Activated CD4-positive, alpha-beta T cell treated with anti-CD3 and anti-CD28 coated beads, Interleukin-2, amount 50 U/mL, for 48 hours (primary cell): ENCODE measurements around the gene ZNF536.
"Not testable (repeated sequence)": the region's sequence is repeated elsewhere in the genome, so short reads cannot be mapped to it uniquely, and the experiment has no call there.

Experiments
- DNase-seq, 2 experiments: peaks; one replicate each; pipeline ENCODE4 v3.0.0-alpha.2; 2020

Gene ZNF536

DNA sequence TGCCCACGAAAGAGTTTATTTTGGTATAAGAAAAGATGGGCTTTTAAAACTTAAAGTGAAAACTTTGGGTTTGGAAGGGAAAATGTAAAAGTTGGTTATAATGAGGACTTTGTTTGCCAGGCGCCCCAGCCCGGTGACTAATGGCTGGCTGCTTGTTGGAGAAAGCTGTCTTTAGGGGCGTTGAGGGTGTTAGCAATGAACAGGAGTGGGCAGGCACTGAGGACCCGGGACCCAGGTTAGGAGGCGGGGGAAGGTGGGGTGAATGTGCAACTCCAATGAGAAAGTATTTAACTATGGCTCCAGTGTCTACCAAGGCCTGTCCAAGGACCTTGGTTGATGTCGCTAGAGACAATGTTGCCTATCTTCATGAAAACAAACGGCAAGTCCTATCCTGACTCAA, 118.6 kb downstream of the ZNF536 start:
- DNase-seq: no peak

GRCh38 chr19:30492586-30493270, 120.5 kb downstream of the ZNF536 start:
- DNase-seq: no peak

- DNase-seq: no peak
Observed at GRCh38 chr19:30497034-30497433, 124.8 kb downstream of the ZNF536 start.

GRCh38 chr19:30498085-30498484, 125.9 kb downstream of the ZNF536 start:
- DNase-seq: not testable (repeated sequence)

GRCh38 chr19:30498707-30499106, 126.5 kb downstream of the ZNF536 start:
- no peak for DNase-seq

- no peak for DNase-seq
Observed at GRCh38 chr19:30504272-30504671, 132.1 kb downstream of the ZNF536 start.

DNA sequence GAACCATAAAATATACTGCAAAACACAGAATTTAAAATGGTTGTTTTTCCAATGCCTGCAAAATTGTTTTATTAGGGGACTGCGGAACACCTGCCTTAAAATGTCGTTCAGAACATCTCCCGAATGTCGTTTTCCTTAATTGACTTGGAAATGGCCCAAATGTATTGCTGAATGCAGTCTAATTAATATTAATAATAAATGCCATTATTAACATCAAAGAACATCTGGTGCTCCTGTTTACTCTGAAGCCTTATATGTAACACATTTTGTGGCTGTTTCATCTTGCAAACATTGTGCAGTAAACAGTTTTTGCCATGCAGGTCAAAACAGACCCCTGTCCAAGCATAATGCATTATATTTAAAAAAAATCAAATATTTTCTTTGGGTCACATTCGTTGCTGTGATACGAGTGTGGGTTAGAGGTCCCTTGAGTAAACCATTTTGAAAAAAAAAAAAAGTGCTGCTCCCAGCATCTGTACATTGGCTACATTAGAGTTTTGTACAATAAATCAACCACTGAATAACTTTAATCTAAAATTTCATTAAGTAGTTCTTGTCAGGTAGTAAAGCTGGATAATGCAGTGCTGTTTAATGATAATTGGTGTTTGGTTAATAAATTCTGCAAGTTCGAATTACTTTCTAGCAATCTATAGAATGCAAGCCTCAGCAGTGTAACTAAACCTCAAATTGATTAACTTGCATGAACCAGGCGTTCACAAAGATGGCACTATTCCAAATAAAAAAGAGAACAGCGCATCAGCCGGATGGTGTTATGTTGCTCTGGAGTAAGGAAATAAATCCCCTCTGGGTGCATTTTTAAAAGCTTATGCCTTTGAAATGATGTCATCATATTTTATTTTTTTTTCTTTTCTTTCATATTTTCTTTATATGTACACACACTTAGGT, 140.2 kb downstream of the ZNF536 start:
- no peak for DNase-seq

DNA sequence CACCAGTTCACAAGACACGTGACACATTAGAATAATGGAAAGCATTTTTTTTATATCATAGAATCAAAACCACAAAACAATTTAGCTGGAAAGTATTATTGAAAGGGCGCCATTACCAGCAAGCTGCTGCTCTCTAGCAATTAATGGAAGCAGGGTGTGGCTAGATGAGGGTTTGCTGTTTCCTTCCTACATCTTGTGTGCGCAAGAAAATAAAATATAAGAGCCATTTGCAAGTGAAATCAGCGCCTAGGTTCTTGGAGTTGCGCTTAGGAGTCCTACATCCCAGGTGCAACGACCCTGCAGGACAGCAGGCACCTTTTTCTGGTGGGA, 140.9 kb downstream of the ZNF536 start:
- no peak for DNase-seq

GRCh38 chr19:30516111-30516510, 143.9 kb downstream of the ZNF536 start:
- DNase-seq: no peak

DNA sequence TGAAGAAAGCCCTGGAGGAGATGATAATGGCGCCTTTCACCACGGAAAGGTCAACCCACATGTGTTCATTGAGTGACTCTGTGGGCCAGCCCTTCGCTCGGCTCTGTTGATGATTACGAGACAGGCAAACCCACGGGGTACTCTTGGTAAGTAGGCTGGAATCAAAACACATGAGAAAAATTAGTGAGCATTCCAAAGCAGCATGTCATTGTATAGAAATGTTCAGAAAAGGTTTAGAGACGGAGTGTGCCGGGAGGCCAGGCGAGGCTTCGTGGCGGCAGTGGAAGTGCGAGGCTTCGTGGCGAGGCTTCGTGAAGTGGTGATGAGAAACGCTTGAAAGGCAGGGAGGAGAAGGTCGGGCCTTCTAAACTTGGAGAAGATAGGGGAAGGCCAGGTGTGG, 144.3 kb downstream of the ZNF536 start:
- no peak for DNase-seq

DNA sequence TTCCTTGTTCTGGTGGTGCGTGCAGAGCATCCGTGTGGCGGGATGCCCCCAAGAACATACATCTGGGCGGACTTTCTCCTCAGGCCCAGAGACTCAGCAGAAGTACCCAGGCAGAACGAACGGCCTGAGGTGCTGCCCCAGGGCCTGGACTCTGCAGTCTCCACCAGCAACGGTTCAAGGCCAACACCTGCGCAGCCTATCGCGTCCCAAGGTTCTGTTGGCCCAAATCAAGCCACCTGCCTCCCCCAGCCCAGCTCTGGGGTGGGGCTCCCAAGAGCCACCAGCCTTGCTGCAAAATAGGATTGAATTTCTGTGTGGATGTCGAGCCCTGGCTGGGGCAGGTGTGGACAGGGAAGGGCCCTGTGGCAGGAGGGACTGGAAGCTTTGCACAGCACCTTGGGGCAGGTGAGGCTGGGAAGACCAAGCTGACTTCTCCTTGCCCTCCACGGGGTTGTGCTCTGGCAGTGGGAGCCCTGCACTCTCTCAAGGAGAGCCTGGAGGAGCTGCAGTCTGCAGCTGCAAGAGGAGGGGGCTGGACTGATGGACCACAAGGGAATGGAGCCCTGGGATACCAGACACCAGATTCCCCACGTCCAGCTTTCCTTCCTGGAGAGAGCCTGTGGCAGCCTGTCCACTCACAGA, 146.9 kb downstream of the ZNF536 start:
- no peak for DNase-seq

GRCh38 chr19:30519607-30520205, 147.5 kb downstream of the ZNF536 start:
- no peak for DNase-seq

DNA sequence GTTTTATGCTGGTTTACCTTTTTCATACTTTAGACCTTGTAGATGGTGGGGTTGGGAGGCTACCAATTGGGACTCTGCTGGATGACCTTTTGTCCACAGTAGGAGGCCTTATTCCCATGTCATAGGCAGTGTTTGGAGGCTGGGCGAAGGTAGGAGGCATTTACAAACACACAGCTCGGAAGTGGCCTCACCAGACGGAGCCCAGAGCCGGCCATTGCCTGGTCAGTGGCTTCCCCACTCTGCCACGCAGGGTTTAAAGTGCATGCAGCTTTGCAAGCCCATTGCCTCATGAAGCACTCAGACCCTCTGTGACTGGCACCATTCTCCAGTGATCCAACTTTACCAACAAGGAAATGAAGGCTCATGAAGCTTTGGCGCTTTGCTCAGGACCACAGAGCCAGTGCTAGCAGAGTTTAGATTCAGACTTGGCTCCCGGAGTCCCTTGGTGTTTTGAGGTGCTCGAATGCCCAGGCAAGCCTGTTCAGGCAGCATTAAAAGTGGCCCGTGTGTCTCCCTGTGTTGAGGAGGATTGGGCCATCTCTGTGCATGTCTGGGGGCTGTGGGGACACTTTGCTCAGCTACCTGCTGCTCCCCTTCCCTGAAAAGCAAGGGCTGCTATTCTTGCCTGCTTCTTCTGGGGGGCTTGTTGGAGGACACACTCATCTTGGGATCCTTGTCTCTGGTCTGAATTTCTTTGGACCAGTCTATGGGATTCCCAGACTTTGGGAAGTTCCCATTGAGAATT, 148.7 kb downstream of the ZNF536 start:
- no peak for DNase-seq

- no peak for DNase-seq
Observed at GRCh38 chr19:30521937-30522336, 149.8 kb downstream of the ZNF536 start.

DNA sequence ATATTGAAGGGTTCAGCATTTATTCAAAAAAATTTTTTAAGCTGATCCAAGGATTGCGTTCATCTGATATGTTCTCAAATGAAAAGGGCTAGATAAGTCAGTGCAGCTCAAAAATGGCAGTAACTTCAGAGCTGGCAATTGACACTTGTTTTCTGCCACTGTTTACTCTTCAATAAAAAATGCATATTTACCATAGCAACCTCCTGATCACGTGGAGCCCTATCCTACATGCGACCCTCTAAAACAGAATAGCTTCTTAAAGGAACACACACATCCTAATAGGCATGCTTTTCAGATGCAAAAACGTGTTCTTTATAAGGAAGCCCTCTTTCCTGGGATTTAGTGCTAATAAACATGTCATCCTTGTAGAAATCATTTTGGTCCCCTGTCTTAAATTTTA, 150.2 kb downstream of the ZNF536 start:
- no peak for DNase-seq

GRCh38 chr19:30523791-30524190, 151.6 kb downstream of the ZNF536 start:
- DNase-seq: no peak

DNA sequence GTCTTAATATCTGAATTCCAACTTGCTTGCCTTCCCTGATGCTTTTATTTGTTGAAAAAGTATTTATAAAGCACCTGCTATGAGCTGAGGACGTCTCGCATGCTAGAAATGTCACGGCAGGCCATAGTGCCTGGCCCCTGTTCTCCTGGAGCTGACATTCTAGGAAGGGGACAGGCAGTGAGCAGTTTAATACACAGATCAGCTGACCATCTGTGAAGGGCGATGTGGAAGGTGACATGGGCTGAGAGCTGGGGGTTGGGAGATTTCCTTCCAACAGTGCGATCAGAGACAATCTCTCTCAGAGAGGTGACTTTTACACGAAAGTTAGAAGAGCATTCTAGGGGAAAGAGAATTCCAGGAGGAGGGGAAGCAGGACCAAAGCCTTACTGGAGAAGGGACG, 153.2 kb downstream of the ZNF536 start:
- no peak for DNase-seq

DNA sequence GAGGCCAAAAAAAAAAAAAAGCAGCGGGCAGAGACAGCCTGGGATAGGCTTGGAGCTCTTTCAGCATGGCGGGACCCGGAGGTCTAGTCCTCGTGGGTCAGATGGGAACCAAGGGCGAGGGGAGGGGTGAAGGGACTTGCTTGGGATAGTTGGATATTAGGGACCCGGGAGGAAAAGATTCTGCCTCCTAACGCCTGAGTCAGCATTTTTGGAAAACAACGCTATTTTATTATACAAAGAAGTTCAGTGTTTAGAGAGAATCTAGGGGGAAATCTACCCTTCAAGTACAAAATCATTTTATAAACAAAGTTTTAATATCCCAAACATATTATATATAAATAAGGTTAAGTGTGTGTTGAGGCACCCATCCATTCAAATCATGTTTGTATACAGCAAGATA, 156.7 kb downstream of the ZNF536 start:
- no peak for DNase-seq

GRCh38 chr19:30529876-30530275, 157.7 kb downstream of the ZNF536 start:
- no peak for DNase-seq

GRCh38 chr19:30530751-30531150, 158.6 kb downstream of the ZNF536 start:
- no peak for DNase-seq

GRCh38 chr19:30535011-30535410, 162.8 kb downstream of the ZNF536 start:
- DNase-seq: no peak

- DNase-seq: no peak
Observed at GRCh38 chr19:30536975-30537374, 164.8 kb downstream of the ZNF536 start.

DNA sequence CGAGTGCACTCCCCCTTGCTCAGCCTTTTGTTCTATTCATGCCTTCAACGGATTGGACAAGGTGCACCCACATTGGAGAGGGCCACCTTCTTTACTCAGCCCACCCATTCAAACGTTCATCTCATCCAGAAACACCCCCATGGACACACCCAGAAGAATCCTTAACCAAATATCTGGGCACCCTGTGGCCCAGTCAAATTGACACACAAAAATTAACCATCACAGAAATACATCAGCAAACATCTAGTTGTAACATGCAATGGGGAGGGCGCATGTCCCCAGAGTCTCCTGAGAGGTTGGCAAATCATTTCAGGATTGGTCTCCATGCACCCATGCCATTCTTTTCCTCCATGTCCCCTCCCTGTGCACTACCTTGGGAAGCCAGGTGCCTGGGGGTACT, 167.1 kb downstream of the ZNF536 start:
- DNase-seq: no peak
